ENCODE results near the gene CD300H.

The CD300H gene

GRCh38 chr17:74601944-74602572, 34.7 kb upstream of the CD300H start:
- Histone ChIP-seq H3K4me3 (ENCODE audit: low read length) (no peak overlapping the region), H3K4me1 (ENCODE audit: insufficient read depth, low read length) (no peaks in the 10 kb centered on the region), H3K36me3 (ENCODE audit: insufficient read depth, low read depth, low read length) (no peaks in the 10 kb centered on the region), H3K27me3 (ENCODE audit: insufficient read depth, low read length) (no peaks in the 10 kb centered on the region; the same call in 1 of the 2 replicates), H3K9ac (ENCODE audit: low read depth, low read length) (no peak overlapping the region), H3K27ac (ENCODE audit: low read length) (no peak overlapping the region), H3K9me3 (ENCODE audit: insufficient read depth, low read depth, low read length) (no peaks in the 10 kb centered on the region)

DNA sequence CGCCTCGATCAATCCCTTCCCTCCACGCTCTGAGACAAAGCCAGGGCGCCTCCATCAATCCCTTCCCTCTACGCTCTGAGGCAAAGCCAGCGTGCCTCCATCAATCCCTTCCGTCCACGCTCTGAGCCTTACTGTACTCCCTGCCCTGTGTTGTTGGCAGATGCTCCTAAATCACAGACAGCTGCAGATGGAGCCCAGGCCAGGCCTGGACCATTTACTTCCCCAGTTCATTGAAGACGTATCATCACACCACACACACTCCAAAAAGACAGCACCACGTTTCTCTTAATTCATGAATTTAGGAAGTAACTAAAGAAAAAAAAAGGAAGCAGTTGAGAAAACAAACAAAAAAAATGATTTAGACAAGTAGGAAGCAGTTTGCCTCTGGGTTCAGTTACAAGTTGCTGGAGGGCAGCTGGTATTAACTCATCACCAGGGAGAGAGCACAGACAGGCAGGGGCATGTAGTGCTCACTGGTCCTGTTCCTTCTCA, 32.2 kb upstream of the CD300H start:
- Histone ChIP-seq H3K4me1 (ENCODE audit: insufficient read depth, low read length) (no peaks in the 10 kb centered on the region), H3K4me3 (ENCODE audit: low read length) (no peak overlapping the region), H3K9ac (ENCODE audit: low read depth, low read length) (no peak overlapping the region; the same call in 1 of the 2 replicates), H3K27me3 (ENCODE audit: insufficient read depth, low read length) (no peaks in the 10 kb centered on the region; the same call in 1 of the 2 replicates), H3K9me3 (ENCODE audit: insufficient read depth, low read depth, low read length) (no peaks in the 10 kb centered on the region), H3K36me3 (ENCODE audit: insufficient read depth, low read depth, low read length) (no peaks in the 10 kb centered on the region), H3K27ac (ENCODE audit: low read length) (no peak overlapping the region)

- no peak overlapping the region for H3K27ac ChIP-seq (ENCODE audit: low read length)
- H3K4me1 ChIP-seq (ENCODE audit: insufficient read depth, low read length), result no peaks in the 10 kb centered on the region
- no peaks in the 10 kb centered on the region for H3K9me3 ChIP-seq (ENCODE audit: insufficient read depth, low read depth, low read length)
- H3K36me3 ChIP-seq (ENCODE audit: insufficient read depth, low read depth, low read length), result no peaks in the 10 kb centered on the region
- no peak overlapping the region for H3K9ac ChIP-seq (ENCODE audit: low read depth, low read length)
- H3K27me3 ChIP-seq (ENCODE audit: insufficient read depth, low read length), result no peaks in the 10 kb centered on the region; the same call in 1 of the 2 replicates
- no peak overlapping the region for H3K4me3 ChIP-seq (ENCODE audit: low read length)
Observed at GRCh38 chr17:74599023-74599399, 31.7 kb upstream of the CD300H start.

GRCh38 chr17:74598346-74599022, 31.2 kb upstream of the CD300H start:
- no peaks in the 10 kb centered on the region for H3K36me3 ChIP-seq (ENCODE audit: insufficient read depth, low read depth, low read length)
- no peak overlapping the region for H3K27ac ChIP-seq (ENCODE audit: low read length)
- H3K4me1 ChIP-seq (ENCODE audit: insufficient read depth, low read length), result no peaks in the 10 kb centered on the region
- H3K9me3 ChIP-seq (ENCODE audit: insufficient read depth, low read depth, low read length), result no peaks in the 10 kb centered on the region
- H3K9ac ChIP-seq (ENCODE audit: low read depth, low read length), result no peak overlapping the region
- no peaks in the 10 kb centered on the region; the same call in 1 of the 2 replicates for H3K27me3 ChIP-seq (ENCODE audit: insufficient read depth, low read length)
- no peak overlapping the region for H3K4me3 ChIP-seq (ENCODE audit: low read length)

DNA sequence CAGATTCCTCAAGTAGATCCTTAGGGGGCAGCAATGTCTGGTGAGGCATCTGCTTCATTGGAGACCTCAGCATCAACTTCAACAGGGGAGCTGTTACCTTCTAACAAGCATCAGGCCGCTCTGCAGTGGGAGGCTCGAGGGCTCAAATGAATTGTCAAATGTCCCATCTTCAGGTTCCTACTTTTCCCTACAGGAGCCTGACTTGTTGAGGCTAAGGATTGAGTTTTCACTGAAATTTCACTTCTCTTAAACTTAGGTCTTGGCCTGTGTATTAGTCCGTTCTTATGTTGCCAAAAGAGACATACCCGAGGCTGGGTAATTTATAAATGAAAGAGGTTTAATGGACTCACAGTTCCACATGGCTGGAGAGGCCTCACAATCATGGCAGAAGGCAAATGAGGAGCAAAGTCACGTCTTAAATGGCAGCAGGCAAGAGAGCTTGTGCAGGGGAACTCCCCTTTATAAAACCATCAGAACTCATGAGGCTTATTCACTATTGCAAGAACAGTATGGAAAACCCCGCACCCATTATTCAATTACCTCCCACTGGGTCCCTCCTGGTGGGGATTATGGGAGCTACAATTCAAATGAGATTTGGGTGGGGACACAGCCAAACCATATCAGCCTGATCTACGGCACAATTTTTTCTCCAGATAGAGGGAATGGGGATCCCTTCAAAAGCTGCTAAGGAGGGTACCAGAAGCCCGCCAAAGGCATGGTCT, 29.9 kb upstream of the CD300H start:
- H3K4me1 ChIP-seq (ENCODE audit: insufficient read depth, low read length), result no peaks in the 10 kb centered on the region
- no peak overlapping the region for H3K9ac ChIP-seq (ENCODE audit: low read depth, low read length)
- H3K27me3 ChIP-seq (ENCODE audit: insufficient read depth, low read length), result no peaks in the 10 kb centered on the region; the same call in 1 of the 2 replicates
- H3K4me3 ChIP-seq (ENCODE audit: low read length), result no peak overlapping the region
- H3K9me3 ChIP-seq (ENCODE audit: insufficient read depth, low read depth, low read length), result no peaks in the 10 kb centered on the region
- H3K27ac ChIP-seq (ENCODE audit: low read length), result no peak overlapping the region
- H3K36me3 ChIP-seq (ENCODE audit: insufficient read depth, low read depth, low read length), result no peaks in the 10 kb centered on the region

GRCh38 chr17:74595037-74595750, 27.9 kb upstream of the CD300H start:
- H3K9ac ChIP-seq (ENCODE audit: low read depth, low read length), result no peak overlapping the region
- no peaks in the 10 kb centered on the region for H3K9me3 ChIP-seq (ENCODE audit: insufficient read depth, low read depth, low read length)
- H3K36me3 ChIP-seq (ENCODE audit: insufficient read depth, low read depth, low read length), result no peaks in the 10 kb centered on the region
- H3K4me3 ChIP-seq (ENCODE audit: low read length), result no peak overlapping the region
- no peak overlapping the region for H3K27ac ChIP-seq (ENCODE audit: low read length)
- H3K27me3 ChIP-seq (ENCODE audit: insufficient read depth, low read length), result no peaks in the 10 kb centered on the region; the same call in 1 of the 2 replicates
- no peaks in the 10 kb centered on the region for H3K4me1 ChIP-seq (ENCODE audit: insufficient read depth, low read length)

DNA sequence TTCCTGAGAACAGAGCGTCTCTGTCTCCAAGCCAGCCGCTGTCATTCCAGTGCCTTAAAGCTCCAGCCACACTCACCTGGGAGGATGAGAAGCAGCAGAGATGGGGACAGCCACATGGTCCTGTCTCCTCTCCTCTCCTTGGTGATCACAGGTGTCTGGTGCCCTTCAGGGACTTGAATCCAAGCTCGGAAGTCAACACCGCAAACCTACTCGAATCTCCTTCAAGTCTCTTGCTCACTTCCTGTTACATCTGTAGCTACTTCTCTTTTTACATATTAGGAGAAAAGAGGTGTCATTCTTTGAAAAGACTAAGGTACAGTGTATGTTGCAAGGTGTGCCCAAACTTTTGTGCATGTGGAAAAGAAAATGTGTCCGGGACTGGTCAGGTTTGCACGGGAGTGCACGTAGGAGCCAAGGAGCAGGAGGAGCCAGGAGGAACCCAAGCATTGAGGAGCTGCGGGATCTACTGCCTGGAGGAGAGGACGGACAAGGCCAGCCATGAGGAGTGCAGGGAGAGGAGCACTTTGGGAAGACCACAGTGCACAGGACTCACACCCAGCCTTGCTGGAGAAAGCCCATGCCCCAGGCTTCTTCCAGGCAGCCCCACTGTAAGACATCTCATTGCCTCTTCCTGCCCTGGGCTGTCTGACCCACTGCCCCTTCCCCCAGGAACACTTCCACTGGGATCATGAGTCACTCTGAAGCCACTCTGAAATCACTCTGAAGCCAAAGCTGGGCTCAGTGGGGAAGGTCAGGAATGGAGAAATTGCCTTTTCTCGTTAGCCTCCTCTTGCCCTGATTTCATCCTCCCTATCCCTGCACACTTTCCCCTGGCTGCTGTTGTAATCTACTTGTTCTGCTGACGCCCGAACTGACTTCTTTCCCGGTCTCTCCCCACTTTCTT, 25.0 kb upstream of the CD300H start, which contains the start of gene CD300LD:
TSS of gene CD300LD (minus strand) at position 197 of the 904 bp plus-strand sequence. CDS start at position 116, 81 bp downstream.
- H3K4me1 ChIP-seq (ENCODE audit: insufficient read depth, low read length), result no peaks in the 10 kb centered on the region
- H3K36me3 ChIP-seq (ENCODE audit: insufficient read depth, low read depth, low read length), result no peaks in the 10 kb centered on the region
- H3K4me3 ChIP-seq (ENCODE audit: low read length), result no peak within 1 kb of the TSS
- no peak within 1 kb of the TSS for H3K27ac ChIP-seq (ENCODE audit: low read length)
- H3K9ac ChIP-seq (ENCODE audit: low read depth, low read length), result no peak within 1 kb of the TSS
- H3K27me3 ChIP-seq (ENCODE audit: insufficient read depth, low read length), result no peaks in the 10 kb centered on the region; the same call in 1 of the 2 replicates
- no peaks in the 10 kb centered on the region for H3K9me3 ChIP-seq (ENCODE audit: insufficient read depth, low read depth, low read length)

GRCh38 chr17:74591503-74591902, 24.2 kb upstream of the CD300H start:
- H3K9me3 ChIP-seq (ENCODE audit: insufficient read depth, low read depth, low read length), result no peaks in the 10 kb centered on the region
- H3K27me3 ChIP-seq (ENCODE audit: insufficient read depth, low read length), result no peaks in the 10 kb centered on the region; the same call in 1 of the 2 replicates
- no peak overlapping the region for H3K9ac ChIP-seq (ENCODE audit: low read depth, low read length)
- H3K36me3 ChIP-seq (ENCODE audit: insufficient read depth, low read depth, low read length), result no peaks in the 10 kb centered on the region
- H3K4me1 ChIP-seq (ENCODE audit: insufficient read depth, low read length), result no peaks in the 10 kb centered on the region
- no peak overlapping the region for H3K27ac ChIP-seq (ENCODE audit: low read length)
- no peak overlapping the region for H3K4me3 ChIP-seq (ENCODE audit: low read length)

- Histone ChIP-seq H3K9ac (ENCODE audit: low read depth, low read length) (no peak overlapping the region), H3K4me1 (ENCODE audit: insufficient read depth, low read length) (no peaks in the 10 kb centered on the region), H3K9me3 (ENCODE audit: insufficient read depth, low read depth, low read length) (no peaks in the 10 kb centered on the region), H3K4me3 (ENCODE audit: low read length) (no peak overlapping the region), H3K27ac (ENCODE audit: low read length) (no peak overlapping the region), H3K36me3 (ENCODE audit: insufficient read depth, low read depth, low read length) (no peaks in the 10 kb centered on the region), H3K27me3 (ENCODE audit: insufficient read depth, low read length) (no peaks in the 10 kb centered on the region)
Observed at GRCh38 chr17:74585711-74586110, 18.4 kb upstream of the CD300H start.

- no peaks in the 10 kb centered on the region for H3K9me3 ChIP-seq (ENCODE audit: insufficient read depth, low read depth, low read length)
- no peak overlapping the region for H3K9ac ChIP-seq (ENCODE audit: low read depth, low read length)
- no peak overlapping the region for H3K4me3 ChIP-seq (ENCODE audit: low read length)
- H3K4me1 ChIP-seq (ENCODE audit: insufficient read depth, low read length), result no peaks in the 10 kb centered on the region
- no peaks in the 10 kb centered on the region for H3K27me3 ChIP-seq (ENCODE audit: insufficient read depth, low read length)
- H3K36me3 ChIP-seq (ENCODE audit: insufficient read depth, low read depth, low read length), result no peaks in the 10 kb centered on the region
- H3K27ac ChIP-seq (ENCODE audit: low read length), result no peak overlapping the region
Observed at GRCh38 chr17:74584292-74585060, 17.2 kb upstream of the CD300H start.

Data from iPS-20b (cell line).